Neural cell (in vitro differentiated cells): ENCODE data around the gene ACSL5. TPM values are rescaled to one million over a fixed set of nuclear protein-coding genes. Genes with fewer than 3 reads are reported as not detected.

Source experiments
- H2AFZ ChIP-seq: fragments of 200-600, 300-800 bp; sonication (generic), shearing (Covaris generic); 2 replicates; pipeline ENCODE4 v1.6.0; 2014; ENCODE audit warnings: low read depth, mild to moderate bottlenecking, antibody characterized with exemption, low read length, moderate library complexity
- H3F3A ChIP-seq: fragments of 200-600 bp; shearing (Covaris generic); 2 replicates; pipeline ENCODE4 v1.6.1; 2016; ENCODE audit warnings: mild to moderate bottlenecking, moderate library complexity, mixed read lengths, antibody characterized with exemption, low read length; ENCODE audit not compliant: insufficient read depth, poor library complexity, severe bottlenecking
- H3K27ac ChIP-seq: fragments of 200-600, 300-800 bp; sonication (generic), shearing (Covaris generic); 2 replicates; pipeline ENCODE4 v1.5.1; 2014; ENCODE audit warnings: mild to moderate bottlenecking, low read length, moderate library complexity
- H3K27me3 ChIP-seq: fragments of 300-800, 200-600 bp; sonication (generic), shearing (Covaris generic); 2 replicates; pipeline ENCODE4 v1.6.0; 2014; ENCODE audit warnings: mild to moderate bottlenecking, low read depth, low read length, moderate library complexity; ENCODE audit not compliant: insufficient read depth
- H3K36me3 ChIP-seq: fragments of 300-800, 200-600 bp; sonication (generic), shearing (Covaris generic); 2 replicates; pipeline ENCODE4 v1.5.1; 2014; ENCODE audit warnings: mild to moderate bottlenecking, antibody characterized with exemption, low read length, moderate library complexity; ENCODE audit not compliant: insufficient read depth
- H3K4me2 ChIP-seq: fragments of 300-800, 200-600 bp; sonication (generic), shearing (Covaris generic); 2 replicates; pipeline ENCODE4 v1.6.0; 2014; ENCODE audit warnings: mild to moderate bottlenecking, low read length
- H3K4me3 ChIP-seq: fragments of 300-800, 200-600 bp; sonication (generic), shearing (Covaris generic); 2 replicates; pipeline ENCODE4 v1.5.1; 2014; ENCODE audit warnings: mild to moderate bottlenecking, low read length, moderate library complexity
- H3K79me2 ChIP-seq: fragments of 200-600 bp; shearing (Covaris generic); replicated peaks from 2 replicates; pipeline ENCODE4 v1.6.0; 2014; ENCODE audit warnings: mild to moderate bottlenecking, low read length, moderate library complexity; ENCODE audit not compliant: insufficient read depth
- H3K9ac ChIP-seq: fragments of 300-800, 200-600 bp; sonication (generic), shearing (Covaris generic); 2 replicates; pipeline ENCODE4 v1.6.1; 2016; ENCODE audit warnings: mild to moderate bottlenecking, low read length, mixed read lengths
- H3K9me2 ChIP-seq: fragments of 200-600 bp; shearing (Covaris generic); 2 replicates; pipeline ENCODE4 v1.6.1; 2016; ENCODE audit warnings: mild to moderate bottlenecking, low read length, mixed read lengths; ENCODE audit not compliant: insufficient read depth
- H3K9me3 ChIP-seq: fragments of 200-600, 300-800 bp; sonication (generic), shearing (Covaris generic); 2 replicates; pipeline ENCODE4 v1.6.1; 2016; ENCODE audit warnings: mild to moderate bottlenecking, mixed run types, low read length, moderate library complexity, mixed read lengths
- H4K20me1 ChIP-seq: fragments of 200-600 bp; shearing (Covaris generic); 2 replicates; pipeline ENCODE4 v1.6.1; 2016; ENCODE audit warnings: mild to moderate bottlenecking, mixed run types; ENCODE audit not compliant: insufficient read depth
- CTCF ChIP-seq: fragments of 450-650 bp; IDR thresholded peaks from 2 replicates; pipeline ENCODE4 v1.5.1; 2014; ENCODE audit warnings: antibody characterized with exemption, mild to moderate bottlenecking, moderate library complexity; ENCODE audit not compliant: poor library complexity, severe bottlenecking
- EP300 ChIP-seq: fragments of 450-650 bp; conservative IDR thresholded peaks from 2 replicates; pipeline ENCODE4 v1.6.1; 2014; ENCODE audit warnings: antibody characterized with exemption, mild to moderate bottlenecking, moderate library complexity; ENCODE audit not compliant: poor library complexity, severe bottlenecking
- EZH2 ChIP-seq: fragments of 200-600, 300-800 bp; shearing (Covaris generic), sonication (generic); IDR thresholded peaks from 2 replicates; pipeline ENCODE4 v1.6.1; 2014; ENCODE audit warnings: antibody characterized with exemption, low read length, borderline replicate concordance, mild to moderate bottlenecking; ENCODE audit not compliant: insufficient read depth, poor library complexity, severe bottlenecking
- MXI1 ChIP-seq: fragments of 450-650 bp; conservative IDR thresholded peaks from 2 replicates; pipeline ENCODE4 v1.6.1; 2014; ENCODE audit warnings: antibody characterized with exemption, mild to moderate bottlenecking; ENCODE audit not compliant: poor library complexity, severe bottlenecking
- POLR2AphosphoS5 ChIP-seq: IDR thresholded peaks from 2 replicates; pipeline ENCODE4 v1.6.1; 2012
- RAD21 ChIP-seq: fragments of 450-650 bp; conservative IDR thresholded peaks from 2 replicates; pipeline ENCODE4 v1.6.1; 2014; ENCODE audit warnings: antibody characterized with exemption, mild to moderate bottlenecking, moderate library complexity
- REST ChIP-seq: IDR thresholded peaks from 2 replicates; pipeline ENCODE4 v1.6.1; 2012; ENCODE audit warnings: borderline replicate concordance
- SMC3 ChIP-seq: fragments of 450-650 bp; conservative IDR thresholded peaks from 2 replicates; pipeline ENCODE4 v1.6.1; 2014; ENCODE audit warnings: antibody characterized with exemption, mild to moderate bottlenecking, moderate library complexity; ENCODE audit not compliant: poor library complexity
- TAF1 ChIP-seq: IDR thresholded peaks from 2 replicates; pipeline ENCODE4 v1.6.1; 2012; ENCODE audit warnings: low read depth
- polyA plus RNA-seq: library from polyadenylated mRNA; depleted of rRNA; stranded (reverse); fragments of >200 nt; gene quantifications from 2 replicates; pipeline ENCODE4 v1.2.3, GENCODE V29; 2014

Gene ACSL5
- polyA plus RNA-seq, 1 donor from 2014 or later: not detected

GRCh38 chr10:112394475-112394875, 20.6 kb downstream of the ACSL5 start:
- no peaks in the 10 kb centered on the region for H4K20me1 ChIP-seq
- no peak overlapping the region for H3K4me2 ChIP-seq
- no peaks in the 10 kb centered on the region for H3K27me3 ChIP-seq
- TF ChIP-seq CTCF (no peak), POLR2AphosphoS5 (no peak), REST (no peak), EP300 (no peak), SMC3 (no peak), RAD21 (no peak), MXI1 (no peak), EZH2 (no peak), TAF1 (no peak)
- H3K9me2 ChIP-seq: no peaks in the 10 kb centered on the region
- H3K79me2 ChIP-seq: no peaks in the 10 kb centered on the region
- no peak overlapping the region for H2AFZ ChIP-seq
- no peaks in the 10 kb centered on the region for H3F3A ChIP-seq
- H3K36me3 ChIP-seq: no peaks in the 10 kb centered on the region
- no peaks in the 10 kb centered on the region for H3K9me3 ChIP-seq
- H3K9ac ChIP-seq: no peak overlapping the region
- H3K27ac ChIP-seq: no peak overlapping the region
- no peak overlapping the region for H3K4me3 ChIP-seq

- no peaks in the 10 kb centered on the region for H3F3A ChIP-seq
- H3K9ac ChIP-seq: no peak overlapping the region
- H3K27ac ChIP-seq: no peak overlapping the region
- H3K4me3 ChIP-seq: no peak overlapping the region
- TF ChIP-seq TAF1 (no peak), SMC3 (no peak), EZH2 (no peak), CTCF (no peak), POLR2AphosphoS5 (no peak), MXI1 (no peak), REST (no peak), RAD21 (no peak), EP300 (no peak)
- H3K4me2 ChIP-seq: no peak overlapping the region
- no peaks in the 10 kb centered on the region for H3K9me2 ChIP-seq
- no peak overlapping the region for H2AFZ ChIP-seq
- no peaks in the 10 kb centered on the region for H4K20me1 ChIP-seq
- H3K79me2 ChIP-seq: no peaks in the 10 kb centered on the region
- H3K27me3 ChIP-seq: no peaks in the 10 kb centered on the region
- no peaks in the 10 kb centered on the region for H3K9me3 ChIP-seq
- no peaks in the 10 kb centered on the region for H3K36me3 ChIP-seq
Measured at GRCh38 chr10:112395809-112396530, 22.1 kb downstream of the ACSL5 start.
